OCI-LY1 (cell line): ENCODE results near the gene ADAM22.

Experiments used
- H2AFZ ChIP-seq: fragments of 200-600 bp; sonication (generic), shearing (Covaris generic); 2 replicates; pipeline ENCODE4 v1.6.0; 2014; ENCODE audit warnings: antibody characterized with exemption, mild to moderate bottlenecking, low read length
- H3F3A ChIP-seq: fragments of 200-600 bp; sonication (generic), shearing (Covaris generic); 2 replicates; pipeline ENCODE4 v1.6.0; 2014; ENCODE audit warnings: mild to moderate bottlenecking, antibody characterized with exemption, low read length, moderate library complexity; ENCODE audit not compliant: insufficient read depth
- H3K27ac ChIP-seq: fragments of 200-600 bp; sonication (generic); 2 replicates; pipeline ENCODE4 v1.5.1; 2014; ENCODE audit warnings: low read length, mixed run types, mild to moderate bottlenecking, low read depth; ENCODE audit not compliant: poor library complexity, severe bottlenecking
- H3K27me3 ChIP-seq: fragments of 200-600 bp; sonication (generic); 2 replicates; pipeline ENCODE4 v1.6.0; 2014; ENCODE audit warnings: antibody characterized with exemption, mild to moderate bottlenecking, low read length, moderate library complexity; ENCODE audit not compliant: insufficient read depth
- H3K36me3 ChIP-seq: fragments of 200-600 bp; sonication (generic); 2 replicates; pipeline ENCODE4 v1.6.1; 2014; ENCODE audit warnings: mild to moderate bottlenecking, antibody characterized with exemption, low read length, moderate library complexity, mixed read lengths; ENCODE audit not compliant: insufficient read depth
- H3K4me1 ChIP-seq: fragments of 200-600 bp; sonication (generic); 2 replicates; pipeline ENCODE4 v1.5.1; 2014; ENCODE audit warnings: mild to moderate bottlenecking, low read length, moderate library complexity; ENCODE audit not compliant: insufficient read depth, severe bottlenecking
- H3K4me2 ChIP-seq: fragments of 200-600 bp; sonication (generic), shearing (Covaris generic); 2 replicates; pipeline ENCODE4 v1.6.1; 2014; ENCODE audit warnings: low read length
- H3K4me3 ChIP-seq: fragments of 200-600 bp; sonication (generic); 2 replicates; pipeline ENCODE4 v1.5.1; 2014; ENCODE audit warnings: low read length, low read depth, mild to moderate bottlenecking, mixed read lengths; ENCODE audit not compliant: poor library complexity, severe bottlenecking
- H3K79me2 ChIP-seq: fragments of 200-600 bp; shearing (Covaris generic); 2 replicates; pipeline ENCODE4 v1.6.1; 2016; ENCODE audit warnings: mixed run types, low read length, mixed read lengths; ENCODE audit not compliant: insufficient read depth
- H3K9ac ChIP-seq: fragments of 200-600 bp; sonication (generic), shearing (Covaris generic); 2 replicates; pipeline ENCODE4 v1.6.1; 2014; ENCODE audit warnings: mild to moderate bottlenecking, low read length, mixed read lengths
- H3K9me2 ChIP-seq: fragments of 200-600 bp; sonication (generic), shearing (Covaris generic); 2 replicates; pipeline ENCODE4 v1.6.1; 2014; ENCODE audit warnings: low read depth, mild to moderate bottlenecking, low read length, mixed read lengths
- H3K9me3 ChIP-seq: fragments of 200-600 bp; shearing (Covaris generic); 2 replicates; pipeline ENCODE4 v1.6.1; 2014; ENCODE audit warnings: low read length, mixed read lengths
- H4K20me1 ChIP-seq: fragments of 200-600 bp; sonication (generic), shearing (Covaris generic); 2 replicates; pipeline ENCODE4 v1.6.0; 2016; ENCODE audit warnings: mild to moderate bottlenecking, low read length; ENCODE audit not compliant: insufficient read depth
- CTCF ChIP-seq: fragments of 200-600 bp; sonication (generic), shearing (Covaris generic); IDR thresholded peaks from 2 replicates; pipeline ENCODE4 v1.5.1; 2017; ENCODE audit warnings: mild to moderate bottlenecking, antibody characterized with exemption, low read length, moderate library complexity, mixed read lengths
- EZH2 ChIP-seq: fragments of 200-600 bp; sonication (generic), shearing (Covaris generic); IDR thresholded peaks from 2 replicates; pipeline ENCODE4 v1.8.0; 2017; ENCODE audit warnings: borderline replicate concordance, mixed run types, mild to moderate bottlenecking, antibody characterized with exemption, low read length, moderate library complexity, mixed read lengths

The ADAM22 gene

DNA sequence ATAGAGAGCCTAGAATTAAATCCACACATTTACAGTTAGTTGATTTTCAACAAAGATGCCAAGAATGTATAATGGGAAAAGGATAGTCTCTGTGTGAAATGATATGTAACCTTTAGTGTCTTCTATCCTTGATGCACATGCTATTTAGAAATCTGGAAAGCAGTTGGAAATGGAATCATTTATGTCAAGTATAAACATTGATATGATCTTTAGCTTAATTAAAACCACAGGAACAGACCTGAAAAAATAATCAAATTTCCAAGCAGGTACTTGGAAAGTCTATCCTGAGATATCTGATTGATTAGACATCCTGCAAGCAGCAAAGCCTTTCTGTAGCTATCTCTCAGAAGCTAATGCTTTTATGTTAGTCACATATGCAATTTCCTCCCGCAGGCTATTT lies 310.2 kb downstream of the ADAM22 start:
- TF ChIP-seq EZH2 (no peak), CTCF (no peak)
- H3K79me2 ChIP-seq = no peaks in the 10 kb centered on the region
- no peak overlapping the region for H3K27ac ChIP-seq
- H3F3A ChIP-seq = no peaks in the 10 kb centered on the region
- H3K36me3 ChIP-seq = no peaks in the 10 kb centered on the region
- H3K4me2 ChIP-seq = no peak overlapping the region
- no peak overlapping the region for H3K4me3 ChIP-seq
- no peaks in the 10 kb centered on the region for H3K9me2 ChIP-seq
- H3K27me3 ChIP-seq = no peaks in the 10 kb centered on the region
- H2AFZ ChIP-seq = no peak overlapping the region
- no peaks in the 10 kb centered on the region for H3K9me3 ChIP-seq
- H3K9ac ChIP-seq = no peak overlapping the region
- no peaks in the 10 kb centered on the region for H3K4me1 ChIP-seq
- H4K20me1 ChIP-seq = no peaks in the 10 kb centered on the region
